DND-41 (cell line): ENCODE results near the gene ATP5PO.

Experiments
- EZH2 ChIP-seq: IDR thresholded peaks from 3 replicates; pipeline ENCODE4 v1.6.1; 2012; ENCODE audit warnings: borderline replicate concordance, low read depth, mild to moderate bottlenecking, moderate library complexity, low read length, inconsistent platforms; ENCODE audit not compliant: severe bottlenecking
- TF ChIP-seq, protein P1 (sequence below): IDR thresholded peaks from 2 replicates; pipeline ENCODE4 v1.5.1; 2012; ENCODE audit warnings: borderline replicate concordance, low read length, moderate library complexity, mild to moderate bottlenecking; ENCODE audit not compliant: poor library complexity, severe bottlenecking; ENCODE audit errors: extremely low read depth

GRCh38 chr21:33883118-33883517 lies 32.5 kb downstream of the ATP5PO start:
- TF ChIP-seq EZH2 = no peak
- TF ChIP-seq, protein P1, sequence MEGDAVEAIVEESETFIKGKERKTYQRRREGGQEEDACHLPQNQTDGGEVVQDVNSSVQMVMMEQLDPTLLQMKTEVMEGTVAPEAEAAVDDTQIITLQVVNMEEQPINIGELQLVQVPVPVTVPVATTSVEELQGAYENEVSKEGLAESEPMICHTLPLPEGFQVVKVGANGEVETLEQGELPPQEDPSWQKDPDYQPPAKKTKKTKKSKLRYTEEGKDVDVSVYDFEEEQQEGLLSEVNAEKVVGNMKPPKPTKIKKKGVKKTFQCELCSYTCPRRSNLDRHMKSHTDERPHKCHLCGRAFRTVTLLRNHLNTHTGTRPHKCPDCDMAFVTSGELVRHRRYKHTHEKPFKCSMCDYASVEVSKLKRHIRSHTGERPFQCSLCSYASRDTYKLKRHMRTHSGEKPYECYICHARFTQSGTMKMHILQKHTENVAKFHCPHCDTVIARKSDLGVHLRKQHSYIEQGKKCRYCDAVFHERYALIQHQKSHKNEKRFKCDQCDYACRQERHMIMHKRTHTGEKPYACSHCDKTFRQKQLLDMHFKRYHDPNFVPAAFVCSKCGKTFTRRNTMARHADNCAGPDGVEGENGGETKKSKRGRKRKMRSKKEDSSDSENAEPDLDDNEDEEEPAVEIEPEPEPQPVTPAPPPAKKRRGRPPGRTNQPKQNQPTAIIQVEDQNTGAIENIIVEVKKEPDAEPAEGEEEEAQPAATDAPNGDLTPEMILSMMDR = no peak
